HG03460 (cell line): ENCODE data around the gene ITGB5.

Experiments used
- ATAC-seq: cut with Tn5 transposase; IDR thresholded peaks from one replicate; pipeline ENCODE4 v1.9.1; 2021; ENCODE audit not compliant: unreplicated experiment

ITGB5 gene, protein sequence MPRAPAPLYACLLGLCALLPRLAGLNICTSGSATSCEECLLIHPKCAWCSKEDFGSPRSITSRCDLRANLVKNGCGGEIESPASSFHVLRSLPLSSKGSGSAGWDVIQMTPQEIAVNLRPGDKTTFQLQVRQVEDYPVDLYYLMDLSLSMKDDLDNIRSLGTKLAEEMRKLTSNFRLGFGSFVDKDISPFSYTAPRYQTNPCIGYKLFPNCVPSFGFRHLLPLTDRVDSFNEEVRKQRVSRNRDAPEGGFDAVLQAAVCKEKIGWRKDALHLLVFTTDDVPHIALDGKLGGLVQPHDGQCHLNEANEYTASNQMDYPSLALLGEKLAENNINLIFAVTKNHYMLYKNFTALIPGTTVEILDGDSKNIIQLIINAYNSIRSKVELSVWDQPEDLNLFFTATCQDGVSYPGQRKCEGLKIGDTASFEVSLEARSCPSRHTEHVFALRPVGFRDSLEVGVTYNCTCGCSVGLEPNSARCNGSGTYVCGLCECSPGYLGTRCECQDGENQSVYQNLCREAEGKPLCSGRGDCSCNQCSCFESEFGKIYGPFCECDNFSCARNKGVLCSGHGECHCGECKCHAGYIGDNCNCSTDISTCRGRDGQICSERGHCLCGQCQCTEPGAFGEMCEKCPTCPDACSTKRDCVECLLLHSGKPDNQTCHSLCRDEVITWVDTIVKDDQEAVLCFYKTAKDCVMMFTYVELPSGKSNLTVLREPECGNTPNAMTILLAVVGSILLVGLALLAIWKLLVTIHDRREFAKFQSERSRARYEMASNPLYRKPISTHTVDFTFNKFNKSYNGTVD

DNA sequence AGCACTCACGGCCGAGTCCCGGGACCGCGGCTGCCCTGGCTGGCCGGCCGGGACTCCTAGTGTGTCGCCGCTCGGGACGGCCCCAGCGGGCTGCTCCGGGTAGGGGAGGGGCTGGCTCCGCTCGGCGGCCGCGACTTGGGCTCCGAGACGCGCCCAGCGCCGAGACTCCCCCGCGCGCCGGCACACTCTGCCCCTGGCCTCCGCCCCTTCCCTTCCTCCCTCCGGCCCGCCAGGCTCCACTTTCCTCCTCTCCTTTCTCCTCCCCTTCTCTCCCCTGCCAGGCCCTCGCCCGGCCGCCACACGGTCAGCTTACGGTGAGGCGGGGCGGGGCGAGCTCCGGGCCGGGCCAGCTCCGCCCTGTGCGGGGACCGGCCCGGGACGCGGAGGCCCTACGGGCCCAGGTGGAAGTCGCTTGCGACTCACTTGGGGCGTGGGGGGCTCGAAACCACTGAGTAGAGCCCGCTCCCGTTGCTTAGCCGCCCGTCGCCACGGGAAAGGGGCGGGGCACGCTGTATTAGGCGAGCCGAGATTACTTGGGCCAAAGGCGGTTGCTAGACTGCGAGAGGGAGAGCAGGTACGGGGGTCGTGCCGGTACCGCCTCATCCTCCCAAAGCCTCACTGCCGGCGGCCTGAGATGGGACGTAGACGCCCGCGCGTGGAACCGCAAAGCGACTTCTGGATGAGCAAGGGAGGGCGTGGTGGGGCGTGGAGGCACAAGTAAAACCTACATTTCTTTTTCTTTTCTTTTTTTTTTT, at the start of gene ITGB5:
ITGB5 (minus strand) TSS at position 189 of the 755 bp plus-strand sequence. CDS start 365 bp downstream, outside the sequence.
- ATAC-seq: peak; percentile 51

DNA sequence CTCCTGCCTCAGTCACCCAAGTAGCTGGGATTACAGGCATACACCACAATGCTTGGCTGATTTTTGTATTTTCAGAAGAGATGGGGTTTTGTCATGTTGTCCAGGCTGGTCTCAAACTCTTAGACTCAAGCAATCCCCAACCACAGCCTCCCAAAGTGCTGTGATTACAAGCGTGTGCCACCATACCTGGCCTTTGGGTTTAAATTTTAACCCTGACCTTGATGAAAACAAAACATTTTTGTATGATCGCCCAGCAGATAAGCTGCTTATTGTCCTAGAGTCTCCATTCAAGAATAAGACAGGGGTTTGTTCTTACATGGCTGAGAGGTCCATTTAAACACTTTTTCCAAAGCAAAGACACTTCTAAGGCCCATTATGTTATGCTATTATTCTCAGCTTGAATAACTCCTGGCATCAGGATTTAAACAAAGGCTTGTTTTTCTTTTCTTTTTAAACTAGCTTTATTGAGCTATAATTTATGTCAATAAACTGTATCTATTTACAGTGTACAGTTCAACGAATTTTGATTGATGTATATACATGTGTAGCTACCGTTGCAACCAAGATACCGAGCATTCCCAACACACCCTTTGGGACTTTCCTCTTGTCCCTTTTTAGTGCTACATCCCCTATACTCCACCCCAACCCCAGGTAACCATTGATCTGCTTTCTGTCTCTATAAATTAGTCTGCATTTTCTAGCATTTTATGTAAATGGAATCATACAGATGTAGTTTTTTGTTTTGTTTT, 48.8 kb upstream of the ITGB5 start:
- no peak for ATAC-seq

DNA sequence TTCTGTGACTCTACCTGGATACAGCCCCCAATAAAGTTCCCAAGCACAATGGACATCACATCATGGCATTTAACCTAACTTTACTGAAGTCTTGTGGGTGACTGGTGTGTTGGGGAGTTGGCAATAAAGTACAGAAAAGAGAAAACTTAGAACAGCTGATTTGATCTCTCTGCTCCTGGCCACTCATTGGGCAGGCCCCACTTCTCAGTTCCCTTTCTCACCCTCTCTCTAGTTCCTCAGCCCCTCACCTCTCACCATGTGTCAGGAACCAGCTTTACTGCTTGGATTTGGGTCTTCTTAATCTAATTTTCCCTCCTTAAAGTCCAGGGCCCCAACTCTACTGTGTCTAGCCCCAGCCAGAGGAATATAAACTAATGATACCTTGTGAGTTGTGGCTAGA, 48.1 kb upstream of the ITGB5 start:
- no peak for ATAC-seq

DNA sequence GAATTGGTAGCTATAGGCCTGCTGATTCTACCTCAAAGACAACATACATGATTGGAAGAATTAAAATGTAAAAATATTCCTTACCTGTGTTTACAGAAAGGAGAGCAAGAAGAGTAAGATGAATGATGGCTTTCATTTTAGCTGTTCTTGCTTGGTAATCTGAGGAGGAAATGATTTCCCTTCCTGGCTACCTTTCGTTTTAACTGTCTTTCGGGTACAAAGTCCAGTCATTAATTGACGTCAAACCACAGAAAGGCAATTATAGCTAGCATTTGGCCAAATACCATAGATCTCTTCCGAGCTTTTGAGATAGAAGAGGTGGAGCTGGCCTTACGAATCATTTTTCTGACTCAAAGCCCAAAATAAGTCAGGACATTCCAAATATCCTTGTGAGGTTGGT, 47.4 kb upstream of the ITGB5 start, which contains the start of gene MUC13:
MUC13 (minus strand) TSS at position 175 of the 400 bp plus-strand sequence; CDS start at position 136, 39 bp downstream.
- ATAC-seq: no peak

DNA sequence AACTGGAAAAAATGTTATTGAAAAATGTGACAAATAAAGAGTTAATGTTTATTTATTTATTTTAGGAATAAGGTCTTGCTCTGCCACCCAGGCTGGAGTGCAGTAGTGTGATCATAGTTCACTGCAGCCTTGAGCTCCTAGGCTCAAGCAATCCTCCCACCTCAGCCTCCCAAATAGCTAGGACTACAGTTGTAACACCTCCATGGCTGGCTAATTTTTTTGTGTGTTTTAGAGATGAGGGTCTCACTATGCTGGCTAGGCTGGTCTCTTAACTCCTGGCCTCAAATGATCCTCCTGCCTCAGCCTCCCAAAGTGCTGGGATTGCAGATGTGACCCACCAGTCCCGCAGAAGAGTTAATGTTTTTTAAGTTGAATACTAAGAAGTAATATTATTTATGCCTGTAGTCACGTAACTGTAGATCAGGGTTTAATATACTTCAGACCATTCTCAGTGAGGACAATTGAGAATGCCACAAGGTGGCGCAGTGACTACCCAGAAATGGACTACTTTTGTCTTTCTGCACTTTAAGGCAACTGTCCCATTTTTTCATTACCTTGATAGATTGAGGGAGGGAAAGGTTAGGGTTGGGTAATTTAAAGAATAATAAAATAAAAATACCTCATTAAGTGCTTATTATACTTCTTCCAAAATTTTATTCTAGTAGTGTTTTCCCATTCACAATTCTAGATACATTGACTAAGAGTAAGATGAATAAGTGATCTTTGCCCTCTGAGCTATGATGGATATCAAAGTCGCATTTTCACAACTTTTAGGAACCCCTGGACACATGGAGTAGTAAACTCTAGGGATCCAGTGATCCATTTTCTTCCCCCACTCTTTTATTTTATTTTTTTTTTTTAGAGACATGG, 41.4 kb upstream of the ITGB5 start:
- ATAC-seq: no peak

DNA sequence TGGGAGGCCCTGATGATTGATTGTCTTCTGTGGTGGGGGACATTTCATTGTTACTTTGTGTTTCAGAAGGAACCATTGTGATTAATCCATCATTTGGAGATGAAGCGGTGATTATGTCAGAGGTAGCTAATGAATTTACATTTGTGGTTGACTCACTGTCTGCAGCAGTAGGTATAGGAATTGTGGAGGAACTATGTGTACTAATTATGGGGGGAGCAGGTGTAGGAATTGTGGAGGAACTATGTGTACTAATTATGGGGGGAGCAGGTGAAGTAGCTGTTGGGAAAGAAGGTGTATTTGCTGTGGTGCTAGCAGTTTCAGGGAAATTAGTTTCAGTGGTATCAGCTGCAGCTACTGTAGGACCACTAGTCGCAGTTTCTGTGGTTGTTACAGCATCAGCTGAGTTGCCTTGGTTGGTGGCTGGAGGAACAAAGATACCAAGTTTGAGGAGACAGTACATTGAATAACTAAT, 40.4 kb upstream of the ITGB5 start:
- ATAC-seq: peak; percentile 66

DNA sequence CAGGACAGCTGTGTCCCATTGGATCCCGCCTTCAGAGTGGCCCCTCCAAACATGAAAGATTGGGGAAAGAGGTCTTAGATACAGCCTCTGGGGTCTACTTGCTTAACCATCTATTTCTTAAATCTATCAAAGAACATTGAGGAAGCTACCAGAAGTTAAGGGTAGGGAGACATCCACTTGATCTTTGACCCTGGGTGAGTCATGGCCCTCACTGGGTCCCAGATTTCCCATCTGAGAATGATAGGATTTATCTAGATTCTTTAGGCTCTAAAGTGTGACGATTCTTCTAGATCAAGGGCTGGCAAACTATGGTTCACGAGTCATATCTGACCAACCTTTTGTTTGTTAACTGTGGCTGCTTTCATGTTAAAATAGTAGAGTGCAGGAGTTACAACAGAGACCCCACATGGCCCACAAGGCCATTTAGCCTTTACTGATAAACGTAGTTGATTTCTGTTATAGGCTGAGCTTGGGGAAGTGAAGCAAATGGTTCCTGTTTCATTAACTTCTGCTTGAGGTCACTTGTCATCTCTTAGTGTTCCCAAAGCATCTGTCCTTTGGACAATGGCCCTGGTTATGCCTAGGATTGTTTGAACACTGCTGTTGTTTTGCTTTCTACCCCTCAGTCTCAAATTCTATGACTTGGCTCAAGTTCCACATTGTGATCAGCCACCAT, 39.4 kb upstream of the ITGB5 start:
- no peak for ATAC-seq

DNA sequence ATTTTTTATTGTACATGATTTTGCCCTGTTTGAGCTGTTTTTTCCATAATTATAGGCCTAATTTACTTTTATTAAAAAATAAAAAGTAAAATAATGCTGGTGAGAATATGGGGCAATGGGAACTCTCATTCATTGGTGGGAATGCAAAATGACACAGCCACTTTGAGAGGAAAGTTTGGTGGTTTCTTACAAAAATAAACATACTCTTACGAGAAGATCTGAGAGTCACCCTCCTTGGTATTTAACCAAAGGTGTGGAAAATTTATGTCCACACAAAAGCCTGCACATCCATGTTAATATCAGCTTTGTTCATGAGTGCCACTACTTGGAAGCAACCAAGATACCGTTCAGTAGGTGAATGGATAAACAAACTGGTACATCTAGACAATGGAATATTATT, 37.6 kb upstream of the ITGB5 start:
- ATAC-seq: no peak

DNA sequence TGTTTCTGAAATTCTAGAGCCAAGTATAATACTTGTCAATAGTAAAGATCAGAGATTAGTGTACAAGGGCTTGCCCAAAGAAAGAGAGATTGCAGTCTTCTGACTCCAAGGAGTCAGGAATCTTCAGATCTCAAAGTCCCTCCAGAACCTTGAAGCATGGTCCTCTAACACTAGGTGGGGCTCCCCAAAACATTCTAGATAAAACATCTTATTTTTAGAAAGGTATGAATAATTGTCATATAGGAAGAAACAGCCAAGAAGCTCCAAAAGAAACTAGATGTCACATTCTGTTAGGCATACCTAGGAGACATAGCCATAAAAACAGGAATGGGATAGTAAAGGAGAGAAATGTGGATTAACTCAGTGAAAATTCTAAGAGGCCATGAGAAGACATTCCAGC, 36.7 kb upstream of the ITGB5 start:
- no peak for ATAC-seq

DNA sequence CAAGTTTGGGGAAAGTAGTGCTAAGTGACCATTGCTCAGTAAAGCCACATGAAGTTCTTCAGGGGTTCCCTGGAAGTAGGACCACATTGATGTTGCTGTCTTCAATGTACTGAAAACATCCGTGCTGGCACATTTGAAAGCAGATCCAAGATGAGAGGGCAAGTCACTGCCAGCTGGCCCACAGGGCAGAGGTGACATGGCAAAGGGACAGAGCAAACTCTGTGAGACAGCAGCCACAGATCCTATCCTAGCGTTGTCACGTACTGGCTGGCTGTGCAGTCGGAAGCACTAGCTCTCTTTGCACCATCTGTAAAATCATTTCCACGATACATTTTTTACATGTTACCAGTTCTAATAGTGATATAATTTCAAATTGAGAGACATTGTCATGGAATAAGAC, 33.6 kb upstream of the ITGB5 start:
- ATAC-seq: no peak

DNA sequence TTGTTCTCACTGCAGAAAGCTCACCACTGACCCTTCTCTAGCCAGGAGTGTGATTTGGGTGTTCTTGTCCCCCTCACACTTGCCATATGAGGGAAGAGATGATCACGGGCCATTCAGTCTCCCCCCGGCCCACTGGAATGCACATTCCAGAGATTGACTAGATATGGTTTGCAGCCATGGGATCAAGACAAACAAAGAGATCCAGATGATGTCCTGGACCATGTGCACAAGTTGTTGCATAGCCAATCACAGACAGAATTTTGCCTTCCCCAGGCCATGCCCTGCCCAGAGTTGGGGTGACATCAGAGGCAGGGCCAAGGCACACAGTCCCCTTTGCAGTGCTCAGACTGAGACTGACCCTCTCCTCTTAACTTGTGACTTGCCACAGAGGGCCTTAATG, 32.6 kb upstream of the ITGB5 start:
- ATAC-seq: no peak

DNA sequence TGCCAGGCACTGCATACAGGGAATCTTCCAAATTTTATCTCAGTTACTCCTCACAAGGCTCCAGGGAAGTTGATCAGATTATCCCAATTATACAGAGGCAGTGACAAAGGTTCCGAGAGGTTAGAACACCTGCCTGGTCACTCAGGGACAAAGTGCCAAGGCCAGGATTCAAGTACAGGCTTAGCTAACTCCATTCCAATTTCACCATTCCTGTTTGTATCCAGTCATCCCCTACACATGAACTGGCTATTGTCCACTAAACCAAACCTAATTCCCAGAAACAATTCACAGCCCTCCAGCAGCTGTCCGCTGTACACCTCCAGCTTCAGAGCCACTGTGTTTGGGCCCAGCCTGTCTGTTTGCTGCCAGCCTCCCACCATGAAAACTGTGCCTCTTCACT, 31.4 kb upstream of the ITGB5 start:
- no peak for ATAC-seq

DNA sequence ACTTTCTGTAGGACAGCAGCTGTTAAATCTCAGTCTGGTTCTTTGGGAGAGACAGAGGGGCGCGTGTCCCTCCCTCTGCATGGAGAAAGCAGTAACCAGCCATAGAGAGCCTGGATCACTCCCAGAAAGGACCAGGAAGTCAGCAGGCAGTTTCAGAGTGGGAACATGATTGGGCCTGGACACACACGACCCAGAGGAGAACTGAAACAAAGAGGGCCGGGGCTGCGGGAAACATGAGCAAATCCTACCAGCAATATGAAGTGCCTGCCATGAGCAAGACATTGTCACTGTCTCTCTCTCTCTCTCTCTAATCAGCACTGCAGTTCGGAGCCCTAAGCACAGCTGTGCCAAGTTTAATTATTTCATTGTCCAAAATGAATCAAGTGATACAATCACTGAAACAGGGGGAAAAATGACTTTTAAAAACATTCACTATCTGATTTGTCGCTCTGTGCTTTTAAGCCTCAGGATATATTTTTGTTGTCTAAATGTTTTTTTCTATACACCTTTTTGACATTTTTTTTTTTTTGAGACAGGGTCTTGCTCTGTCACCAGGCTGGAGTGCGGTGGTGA, 29.8 kb upstream of the ITGB5 start:
- ATAC-seq: no peak

DNA sequence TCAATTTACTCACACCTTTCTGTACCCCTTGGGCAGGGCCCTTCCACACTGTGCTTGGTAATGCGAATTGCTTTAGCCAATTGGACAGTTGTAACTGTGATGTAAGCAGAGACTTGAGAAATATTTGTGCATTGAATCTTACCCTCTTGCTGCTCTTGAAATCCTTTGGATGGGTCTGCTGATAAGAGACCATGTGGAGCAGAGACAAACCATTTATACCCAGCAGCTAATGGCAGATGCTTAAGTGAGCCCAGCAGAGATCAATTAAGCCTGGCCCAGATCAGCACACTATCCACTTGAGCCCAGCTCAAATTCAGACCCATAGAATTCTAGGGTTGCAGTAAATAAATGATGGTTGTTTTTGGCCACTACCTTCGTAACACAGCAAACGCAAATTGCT, 28.1 kb upstream of the ITGB5 start:
- ATAC-seq: no peak

DNA sequence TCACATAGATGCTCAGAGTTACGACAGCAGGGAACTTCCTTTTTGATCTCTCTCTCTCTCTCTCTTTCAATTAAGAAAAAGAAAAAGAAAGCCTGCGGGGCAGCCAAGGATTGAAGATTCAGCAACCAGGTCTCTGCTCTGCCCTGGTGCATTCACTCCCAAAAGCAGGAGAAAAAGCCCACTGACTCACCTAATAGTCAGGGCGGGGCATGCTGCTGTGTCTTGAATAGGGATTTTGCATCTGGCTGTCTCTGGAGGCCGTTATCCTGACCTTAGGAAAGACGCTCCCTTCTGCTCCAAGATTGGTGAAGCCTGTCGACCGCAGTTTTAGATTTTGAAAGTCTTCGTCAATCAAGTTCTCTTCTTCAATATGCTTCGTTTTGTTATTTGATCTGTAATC, 20.8 kb upstream of the ITGB5 start:
- ATAC-seq: no peak

DNA sequence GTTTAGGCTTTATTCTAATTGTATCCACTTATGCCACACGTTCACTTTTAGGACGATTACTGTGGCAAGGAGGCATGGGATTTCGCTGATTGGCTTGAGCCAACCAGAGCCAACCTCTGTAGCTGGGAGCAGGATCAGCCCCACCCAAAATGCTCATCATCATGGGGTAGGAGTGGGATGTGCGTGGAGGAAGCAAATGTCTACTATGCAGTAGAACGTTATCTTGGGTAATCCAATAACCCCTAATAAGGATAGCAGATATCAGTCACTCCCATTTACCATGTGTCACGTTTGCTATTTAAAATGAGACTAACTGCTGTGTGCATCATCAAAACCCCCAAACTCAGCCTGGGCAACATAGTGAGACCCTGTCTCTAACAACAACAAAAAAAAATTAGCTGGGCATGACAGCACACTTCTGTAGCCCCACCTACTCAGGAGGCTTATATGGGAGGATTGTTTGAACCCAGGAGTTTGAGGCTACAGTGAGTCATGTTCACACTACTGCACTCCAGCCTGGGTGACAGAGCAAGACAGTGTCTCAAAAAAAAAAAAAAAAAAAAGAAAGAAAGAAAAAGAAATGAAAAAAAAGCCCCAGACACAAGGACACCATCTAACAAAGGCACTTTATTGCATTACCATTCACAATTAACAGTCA, 17.8 kb upstream of the ITGB5 start:
- ATAC-seq: no peak

DNA sequence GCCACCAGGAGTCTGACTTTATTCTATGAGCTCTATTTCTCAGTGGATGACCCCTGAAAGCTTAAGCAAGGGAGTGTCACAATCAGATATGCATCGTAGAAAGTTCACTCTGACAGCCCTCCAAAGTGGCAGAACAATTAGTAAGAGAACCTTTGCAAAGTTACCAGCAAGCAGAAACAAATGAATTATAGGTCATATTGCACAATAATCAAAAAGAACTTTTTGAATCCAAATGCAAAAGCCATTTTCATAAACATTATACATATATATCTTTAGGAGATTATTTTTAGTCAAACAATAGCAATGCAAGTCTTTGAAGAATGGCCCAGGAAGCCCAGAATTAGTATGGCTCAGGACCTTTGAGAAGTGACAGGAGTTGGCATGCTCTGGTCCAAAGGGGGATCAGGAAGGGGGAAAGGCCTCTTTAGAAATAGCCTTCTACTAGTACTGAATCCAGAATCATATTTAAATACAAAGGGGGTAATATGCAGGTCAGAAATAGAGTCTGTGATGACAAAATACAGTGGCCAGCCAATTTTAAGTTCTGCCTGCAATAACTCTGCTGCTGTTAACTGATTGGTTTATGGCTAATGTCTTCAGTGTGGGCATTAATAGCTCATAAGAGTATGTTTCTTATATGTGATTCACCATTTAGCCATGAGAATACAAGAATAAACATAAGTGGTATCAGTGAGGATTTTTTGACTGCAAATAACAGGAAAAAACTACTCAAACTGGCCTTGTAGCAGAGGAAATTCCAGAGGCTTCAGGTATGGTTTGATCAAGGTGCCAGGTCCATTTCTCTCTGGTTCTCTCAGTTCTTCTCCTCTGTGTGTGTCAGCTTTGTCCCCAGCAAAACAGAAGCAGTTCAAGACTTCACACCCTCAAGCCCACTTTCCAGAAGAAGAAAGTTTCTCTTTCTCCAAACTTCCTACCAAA, 17.0 kb upstream of the ITGB5 start:
- no peak for ATAC-seq
